Left renal pelvis (tissue), 4 donors: Measurements from ENCODE around the gene ALS2CL. TPM values are rescaled to one million over a fixed set of nuclear protein-coding genes. Genes with fewer than 3 reads are reported as not detected.
A peak's percentile ranks its signal among the peaks of the same experiment; 100 is the strongest.

Experiments used
- DNase-seq, 4 donors: peaks; one replicate each; pipeline ENCODE4 v3.0.0-alpha.2; 2013; ENCODE audit warnings: low read depth in 4 of 4, low spot score in 3 of 4
- polyA plus RNA-seq, 4 donors: library from polyadenylated mRNA; unstranded; fragments of 120-200 nt; gene quantifications; one replicate each; pipeline ENCODE4 v1.2.1, GENCODE V29; 2013; ENCODE audit not compliant: insufficient read length in 4 of 4

ALS2CL gene
- polyA plus RNA-seq, 4 donors, result 6.2 to 16.4 (median 10.8) TPM

DNA sequence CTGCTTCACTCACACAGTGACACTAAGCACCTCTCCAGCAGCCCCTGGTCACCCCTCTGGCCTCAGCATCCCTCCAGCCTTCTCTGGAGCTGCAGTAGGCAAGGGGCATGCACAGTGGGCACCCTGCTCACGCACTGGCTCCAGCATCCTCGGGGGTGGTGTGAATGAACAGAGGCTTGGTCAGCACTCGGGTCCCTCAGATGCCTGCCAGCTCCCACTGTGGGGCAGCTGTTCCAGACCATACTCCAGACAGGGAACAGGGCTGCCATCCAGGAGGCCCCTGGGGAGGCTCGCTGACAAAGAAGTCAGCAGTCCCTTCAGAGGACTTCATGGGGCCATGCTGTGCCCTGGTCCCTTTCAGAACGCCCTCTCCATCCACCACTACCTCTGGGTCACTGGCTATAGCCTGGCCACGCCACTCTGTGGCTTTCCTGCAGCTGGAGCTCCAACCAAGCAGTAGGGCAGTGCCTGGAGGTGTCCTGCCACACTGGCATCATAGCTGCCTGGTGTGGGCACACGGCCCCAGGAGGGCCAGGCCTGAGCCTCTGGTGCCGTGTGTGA is 26.3 kb downstream of the ALS2CL start:
- DNase-seq, result no peak

- no peak for DNase-seq
These were observed 27.0 kb downstream of the ALS2CL start for GRCh38 chr3:46666453-46666845.

DNA sequence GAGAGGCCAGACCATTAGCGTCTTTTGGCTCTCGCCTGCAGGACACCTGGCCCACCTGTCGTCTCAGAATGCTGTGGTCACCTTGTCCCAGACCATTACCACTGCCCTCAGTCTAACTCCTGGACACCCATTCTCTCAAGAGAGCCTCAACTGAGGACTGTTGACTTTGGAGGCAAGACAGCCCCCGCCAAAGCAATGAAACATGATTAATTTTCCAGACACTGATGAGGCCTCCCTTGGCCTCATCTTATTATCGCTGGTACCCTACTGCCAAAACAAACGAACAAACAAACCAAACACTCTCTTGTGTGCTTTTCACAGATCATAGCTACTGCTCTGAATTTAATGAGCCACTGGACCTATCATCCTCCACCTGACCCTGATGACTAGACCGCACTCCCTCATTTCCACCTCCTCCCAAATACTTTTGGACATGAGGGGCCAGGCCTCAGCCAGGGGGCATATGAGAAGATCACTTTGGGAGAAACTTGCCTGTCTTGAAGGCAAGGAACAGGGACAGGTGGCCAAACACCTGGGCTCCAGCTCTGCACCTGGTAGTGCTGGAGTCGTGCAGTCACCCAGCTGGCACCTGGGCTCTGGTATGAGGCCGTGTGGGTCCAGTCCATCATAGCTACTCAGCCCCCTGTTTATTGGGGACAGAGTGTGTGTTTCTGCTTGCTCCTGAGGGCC is 27.6 kb downstream of the ALS2CL start:
- DNase-seq, result no peak

- no peak for DNase-seq
These were observed 28.3 kb downstream of the ALS2CL start for GRCh38 chr3:46664971-46665762.

- DNase-seq, result no peak
These were observed 29.1 kb downstream of the ALS2CL start for GRCh38 chr3:46664188-46664970.

DNA sequence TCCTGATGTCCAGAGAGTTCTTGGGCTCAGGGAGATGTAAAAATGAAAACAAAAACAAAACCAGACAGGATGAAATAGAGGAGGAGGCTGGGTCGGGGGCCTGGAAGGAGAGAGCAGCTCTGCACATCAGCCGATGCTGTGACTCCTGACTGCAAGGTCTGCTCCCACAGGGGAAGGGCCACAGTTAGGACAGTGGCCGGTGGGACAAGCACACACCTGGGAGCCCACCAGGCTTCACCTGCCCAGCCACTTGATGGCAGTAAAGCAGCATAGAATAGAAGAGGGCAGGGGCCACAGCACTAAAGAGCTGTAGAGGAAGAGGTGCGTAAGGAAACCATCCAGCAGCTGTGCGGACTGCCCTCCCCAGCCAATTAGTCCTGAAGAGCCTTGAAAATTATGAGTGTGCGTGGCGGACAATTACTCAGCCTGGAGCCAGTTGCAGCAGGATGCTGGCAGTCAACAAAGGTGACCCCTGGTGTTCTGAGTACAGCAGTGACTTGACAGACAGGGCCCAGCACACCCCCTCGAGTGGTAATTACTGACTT is 29.8 kb downstream of the ALS2CL start:
- peak in 3 of 4 donors; percentile 15 to 31 (median 16) for DNase-seq

DNA sequence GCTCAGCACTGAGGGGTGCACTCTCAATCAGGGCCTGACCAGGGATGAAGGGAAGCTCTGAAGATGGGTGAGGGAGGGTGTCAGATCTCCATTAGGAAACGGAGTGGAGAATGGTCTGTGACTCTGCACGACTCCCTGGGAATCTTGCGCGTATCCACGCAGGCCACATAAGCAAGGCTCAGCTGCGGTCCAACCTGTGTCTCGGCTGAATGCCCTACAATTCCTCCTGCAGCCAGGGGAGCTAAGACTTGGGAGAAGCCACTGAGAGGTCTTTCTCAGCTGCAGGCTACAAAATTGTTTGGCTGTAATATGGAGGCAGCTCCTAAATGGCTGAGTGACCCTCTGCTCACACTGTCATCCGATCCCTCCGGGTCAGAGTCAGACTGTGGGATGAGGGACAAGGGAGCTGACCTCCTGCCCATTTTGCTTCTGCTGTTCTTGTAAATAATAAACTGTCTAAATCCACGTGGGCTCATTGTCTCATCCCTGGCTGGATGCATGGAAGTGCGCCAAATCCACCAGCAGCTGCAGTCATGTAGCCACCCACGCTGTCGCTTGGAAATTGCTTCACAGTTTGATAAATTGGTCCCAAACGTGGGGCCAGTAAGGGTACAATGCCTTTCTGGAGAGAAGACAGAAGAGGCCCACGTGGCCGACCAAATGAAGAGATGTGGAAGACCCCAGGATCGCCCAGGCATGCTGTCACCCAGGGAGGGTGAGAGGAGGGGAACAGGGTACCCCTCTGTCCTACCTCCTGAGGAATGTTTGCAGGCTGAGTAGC is 30.5 kb downstream of the ALS2CL start:
- DNase-seq, result peak; percentile 41 to 54 (median 46)

DNA sequence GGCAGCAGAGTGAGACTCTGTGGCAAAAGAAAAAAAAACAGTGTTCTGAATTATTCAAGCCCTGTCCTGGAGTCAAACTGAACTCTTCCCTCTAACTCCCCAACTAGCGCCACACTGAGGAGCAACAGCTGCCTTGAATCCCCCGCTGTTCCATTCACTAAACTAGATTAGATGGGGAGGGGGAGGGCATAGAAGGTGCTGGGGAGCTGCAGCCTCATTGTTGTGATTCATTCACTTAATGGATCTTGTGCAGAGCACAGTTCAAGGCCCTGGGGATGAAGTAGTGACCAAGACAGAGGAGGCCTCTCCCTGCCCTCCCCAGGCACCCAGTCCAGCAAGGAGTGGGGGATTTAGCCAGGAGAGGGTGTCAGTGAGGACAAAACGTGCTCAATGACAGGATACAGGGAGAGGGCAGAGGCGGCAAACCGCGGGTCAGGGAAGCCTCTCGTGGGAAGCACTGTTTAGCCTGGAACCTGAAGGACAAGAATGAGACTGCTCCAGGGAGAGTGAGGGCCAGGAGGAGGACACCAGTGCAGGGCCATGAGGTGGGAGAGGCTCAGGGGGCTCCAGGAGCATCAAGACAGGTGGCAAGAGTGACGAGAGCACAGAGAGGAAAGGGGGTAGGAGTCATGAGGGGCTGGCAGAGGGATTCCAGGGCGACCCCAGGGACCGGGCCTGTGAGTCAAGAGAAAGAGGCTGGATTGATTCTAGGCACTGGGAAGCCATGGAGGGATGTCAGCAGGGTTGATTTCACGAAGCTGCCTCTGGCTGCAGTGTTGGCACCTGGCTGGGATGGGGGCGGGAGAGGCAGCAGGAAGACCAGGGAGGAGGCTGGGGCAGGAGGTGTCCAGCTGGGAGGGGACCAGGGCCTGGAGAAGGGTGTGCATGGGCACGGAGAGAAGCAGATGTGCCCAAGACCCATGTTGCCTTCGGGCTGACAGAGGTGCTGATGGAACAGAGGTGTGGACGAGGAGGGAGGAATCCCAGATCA is 31.4 kb downstream of the ALS2CL start:
- no peak for DNase-seq

DNA sequence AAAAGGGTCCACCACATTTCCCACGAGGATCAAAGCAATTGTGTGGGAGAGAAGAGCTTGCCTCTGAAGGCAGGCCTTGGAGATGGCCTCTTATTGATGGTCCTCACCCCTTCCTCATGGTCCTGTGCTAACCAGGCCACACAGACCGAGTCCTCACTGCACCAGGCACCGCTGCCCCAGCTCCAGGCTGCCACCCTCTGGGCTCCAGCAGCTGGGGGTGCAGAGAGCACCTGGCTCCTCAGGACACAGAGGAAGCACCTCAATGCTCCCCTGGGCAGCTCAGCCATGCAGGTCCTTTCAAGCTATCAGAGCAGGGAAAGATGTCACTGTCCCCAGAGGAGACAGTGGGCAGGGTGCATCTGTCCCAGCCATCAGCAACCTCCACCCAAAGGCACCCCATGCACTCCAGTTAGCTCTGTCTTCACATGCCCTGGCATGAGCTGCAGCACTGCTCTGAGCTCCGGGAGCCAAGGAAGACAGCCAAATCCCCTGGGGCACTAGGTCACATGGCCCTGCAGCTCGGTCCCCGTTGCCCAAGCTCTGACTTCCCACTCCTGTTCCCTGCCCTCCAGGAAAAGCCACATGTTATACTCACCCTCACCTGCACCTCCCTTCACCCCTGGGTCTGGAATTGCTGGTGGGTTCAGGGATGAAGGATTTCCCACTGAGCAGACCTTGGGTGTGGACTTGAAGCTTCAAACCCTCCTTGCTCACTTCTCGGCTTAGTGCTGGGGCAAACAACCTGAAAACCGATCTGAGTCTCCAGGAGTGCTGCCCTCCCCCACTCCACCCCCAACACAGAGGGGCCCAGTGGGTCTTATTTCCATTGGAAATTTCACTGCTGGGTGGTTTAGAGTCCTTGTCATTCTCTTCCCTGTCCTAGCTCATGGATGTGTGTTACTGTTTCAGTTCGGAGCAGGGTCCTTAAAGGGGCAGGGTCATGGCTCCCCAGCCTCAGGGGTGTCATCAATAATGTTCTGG is 32.6 kb downstream of the ALS2CL start:
- no peak for DNase-seq

DNA sequence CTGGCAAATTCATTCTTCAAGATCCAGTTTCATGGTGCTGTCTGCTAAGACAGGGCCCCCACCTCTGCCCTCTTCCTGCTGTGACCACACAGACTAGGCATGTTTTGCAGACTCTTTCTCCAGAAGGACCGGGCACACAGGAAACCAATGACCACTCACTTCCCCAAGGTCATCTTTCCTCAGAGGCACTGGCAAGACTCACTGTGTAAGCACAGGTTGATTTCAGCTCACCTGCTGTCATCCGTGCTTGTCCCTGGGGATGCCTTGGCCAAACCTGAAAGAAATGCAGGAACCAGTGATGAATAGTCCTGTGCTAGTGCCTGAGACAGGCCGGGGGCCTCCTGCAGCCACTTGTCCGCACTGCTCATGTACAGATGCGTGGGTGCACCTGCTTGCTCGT is 33.5 kb downstream of the ALS2CL start:
- DNase-seq, result no peak

DNA sequence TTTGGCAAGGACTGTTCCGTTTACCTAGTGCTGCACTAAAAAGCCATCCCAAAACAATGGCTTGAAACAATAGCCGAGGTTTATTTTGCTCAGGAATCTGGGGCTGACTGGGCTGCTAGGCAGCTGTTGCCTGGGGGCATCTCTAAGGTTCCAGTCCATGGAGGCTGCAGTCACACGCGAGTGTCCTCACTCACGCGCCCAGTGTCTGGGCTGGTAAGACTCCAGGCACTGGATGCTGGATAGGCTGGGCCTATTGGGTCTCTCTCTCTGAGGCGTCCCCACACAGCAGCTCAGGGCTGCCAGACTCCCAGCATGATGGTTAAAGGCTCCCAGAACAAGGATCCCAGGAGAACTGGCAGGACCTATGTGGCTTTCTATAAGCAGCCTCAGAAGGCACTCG is 34.2 kb downstream of the ALS2CL start:
- no peak for DNase-seq

DNA sequence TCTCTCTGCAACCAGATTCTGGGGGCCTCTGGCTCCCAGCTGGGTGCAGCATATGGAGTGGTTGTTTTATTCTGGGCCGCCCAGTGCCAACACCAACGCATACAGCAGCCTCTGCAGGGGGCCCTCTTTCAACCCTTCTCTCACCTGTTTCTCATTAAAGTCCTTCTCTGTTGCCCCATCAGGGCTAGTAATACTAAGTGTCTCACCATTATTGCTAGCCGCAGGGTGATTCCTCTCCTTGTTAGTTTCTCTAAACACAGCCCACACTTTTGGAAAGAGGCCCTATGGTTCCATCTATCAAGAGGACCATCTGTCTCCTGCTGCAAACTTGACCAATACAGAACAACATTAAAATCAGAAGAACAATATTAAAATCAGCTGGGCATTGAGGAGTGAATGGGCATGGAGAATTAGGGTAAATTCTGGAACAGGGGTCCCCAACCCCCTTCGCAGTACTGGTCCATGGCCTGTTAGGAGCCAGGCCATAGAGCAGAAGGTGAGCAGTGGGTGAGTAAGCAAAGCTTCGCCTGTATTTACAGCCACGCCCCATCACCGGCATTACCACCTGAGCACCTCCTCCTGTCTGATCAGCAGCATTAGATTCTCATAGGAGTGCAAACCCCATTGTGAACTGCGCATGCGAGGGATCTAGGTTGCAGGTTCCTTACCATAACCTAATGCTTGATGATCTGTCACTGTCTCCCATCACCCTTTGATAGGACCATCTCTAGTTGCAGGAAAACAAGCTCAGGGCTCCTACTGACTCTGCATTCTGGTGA is 36.5 kb downstream of the ALS2CL start:
- DNase-seq, result no peak

DNA sequence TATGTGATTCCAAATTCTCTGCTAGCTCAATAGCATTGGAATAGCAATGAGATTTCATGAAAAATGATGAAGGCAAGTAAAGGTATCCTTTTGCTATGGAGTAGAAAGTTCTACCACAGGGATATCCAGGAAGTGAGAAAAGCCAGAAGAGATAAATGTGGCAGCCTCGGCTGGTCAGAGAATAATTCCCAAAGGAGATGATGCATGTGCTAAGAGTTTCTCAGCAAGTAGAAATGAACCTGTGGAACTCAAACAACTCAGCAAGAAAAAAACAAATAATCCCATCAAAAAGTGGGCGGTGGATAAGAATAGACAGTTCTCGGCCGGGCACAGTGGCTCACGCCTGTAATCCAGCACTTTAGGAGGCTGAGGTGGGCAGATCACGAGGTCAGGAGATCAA is 38.2 kb downstream of the ALS2CL start:
- DNase-seq, result no peak

DNA sequence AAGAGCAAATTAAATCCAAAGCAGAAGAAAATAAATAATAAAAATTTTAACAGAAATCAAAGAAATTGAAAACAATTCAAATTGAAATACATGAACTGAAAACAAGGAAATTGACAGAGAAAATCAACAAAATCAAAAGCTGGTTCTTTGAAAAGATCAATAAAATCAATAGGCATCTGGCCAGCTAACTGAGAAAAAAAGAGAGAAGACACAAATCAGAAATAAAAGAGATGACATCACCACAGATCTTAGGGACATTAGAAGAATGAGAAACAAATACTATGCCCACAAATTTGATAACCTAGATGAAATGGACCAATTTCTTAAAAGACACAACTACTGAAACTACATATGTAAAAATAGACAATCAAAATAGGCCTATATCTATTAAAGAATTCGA is 42.4 kb downstream of the ALS2CL start:
- no peak for DNase-seq

GRCh38 chr3:46649436-46649835 is 44.0 kb downstream of the ALS2CL start:
- no peak for DNase-seq

GRCh38 chr3:46648096-46648495 is 45.4 kb downstream of the ALS2CL start:
- no peak for DNase-seq

DNA sequence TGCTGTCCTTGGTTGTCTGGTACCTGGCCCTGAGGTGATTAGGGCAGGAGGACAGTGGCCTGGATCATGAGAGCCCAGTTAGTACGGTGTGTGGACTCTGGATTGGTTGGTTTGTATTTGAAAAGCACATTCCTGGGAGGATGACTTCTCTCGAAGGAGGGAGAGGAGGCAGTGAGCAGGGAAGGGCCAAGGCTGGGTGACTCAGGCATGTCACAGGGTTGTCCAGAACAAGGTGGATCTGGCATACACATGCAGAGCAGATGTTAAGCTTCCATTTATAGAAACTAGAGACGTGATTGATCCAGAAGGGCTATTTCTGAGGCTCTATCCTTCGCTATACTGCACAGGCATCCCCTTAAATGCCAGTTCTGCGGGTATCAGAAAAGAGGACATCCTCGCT is 46.8 kb downstream of the ALS2CL start:
- no peak for DNase-seq
